ENCODE results near the gene VOPP1. TPM values are rescaled to one million over a fixed set of nuclear protein-coding genes. Genes with fewer than 3 reads are reported as not detected.

The VOPP1 gene
- total and polyA plus RNA-seq, 10 of the 15 experiments (the other 5 are each of a cell fraction or from before 2014, with no cell fraction given): 32.8 to 206 (median 129) TPM

DNA sequence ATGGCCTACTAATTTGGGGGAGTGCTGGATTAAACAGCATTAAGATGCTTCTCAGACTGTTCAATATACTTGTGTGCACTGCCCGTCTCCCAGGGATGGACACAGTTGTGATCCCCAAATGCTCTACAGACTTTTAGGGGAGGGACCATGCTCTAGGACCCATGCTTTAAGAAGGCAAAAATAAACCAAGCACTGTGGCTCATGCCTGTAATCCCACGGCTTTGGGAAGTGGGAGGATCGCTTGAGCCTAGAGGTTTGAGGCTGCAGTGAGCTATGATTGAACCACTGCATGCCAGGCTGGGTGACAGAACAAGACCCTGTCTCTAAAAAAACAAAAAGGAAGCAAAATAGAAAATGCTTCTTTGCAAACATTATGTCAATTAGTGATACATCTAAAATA, 102.6 kb downstream of the VOPP1 start:
- intact Hi-C loops (cut with micrococcal nuclease; ENCODE audit: unreplicated experiment) (no loop called here), in situ Hi-C loops (cut with MboI) (no loop called here)
- RAD21 ChIA-PET (ENCODE audit: unreplicated experiment): no interaction called here
- Histone ChIP-seq H3K36me3 (ENCODE audit: control insufficient read depth in 2 of 2, insufficient read depth in 2 of 2, low read length in 1 of 2) (peaks cover 15 to 27% of the 10 kb centered on the region in 2 experiments), H3K4me2 (ENCODE audit: control insufficient read depth, insufficient read depth) (no peak overlapping the region), H3K4me1 (ENCODE audit: control insufficient read depth, insufficient read depth, low read length) (no peaks in the 10 kb centered on the region), H3K4me3 (no peak overlapping the region), H3K27me3 (replicated peaks in 1 of 2; ENCODE audit: control insufficient read depth in 2 of 2, insufficient read depth in 2 of 2, low read length in 1 of 2) (no peaks in the 10 kb centered on the region), H3K27ac (ENCODE audit: control insufficient read depth, insufficient read depth) (no peak overlapping the region), H3K79me2 (ENCODE audit: control insufficient read depth, insufficient read depth, low read length) (no peaks in the 10 kb centered on the region), H3K9ac (ENCODE audit: control insufficient read depth, insufficient read depth, low read length) (no peak overlapping the region), H2AFZ (ENCODE audit: control insufficient read depth, low read depth, low read length) (no peak overlapping the region), H3K9me3 (replicated peaks; ENCODE audit: control insufficient read depth, insufficient read depth, low read length) (peaks cover 6% of the 10 kb centered on the region), H4K20me1 (ENCODE audit: control insufficient read depth, insufficient read depth) (no peaks in the 10 kb centered on the region)
- CTCF ChIA-PET: interaction anchor here (1.1 kb wide), 1 partner anchor 10 kb away, joined by 5 read pairs; no protein-coding TSS in a partner anchor
- ATAC-seq: no peak
- BruUV-seq (replicated peaks): no TSS peak
- no peak for FAIRE-seq
- SMC1A ChIA-PET (ENCODE audit: uncharacterized antibody, unreplicated experiment): interaction anchor here (1.5 to 3.7 kb wide), 2 partner anchors 10 kb away, joined by 10 to 11 read pairs; no protein-coding TSS in a partner anchor
- no peak for DNase-seq (ENCODE audit: low read depth, low spot score)
- POLR2A ChIA-PET: no interaction called here
- WGBS (ENCODE audit: insufficient coverage, insufficient replicate concordance, low lambda C conversion rate, missing lambda C conversion rate): 81% methylated on average over 3 of the region's 3 CpGs
- TF ChIP-seq PBX3 (IDR thresholded peaks at IDR 0.05; ENCODE audit: insufficient replicate concordance, low read depth, low read length) (no peak), MTA3 (IDR thresholded peaks at IDR 0.05; ENCODE audit: borderline replicate concordance, low read length) (no peak), BCL11A (IDR thresholded peaks at IDR 0.05; ENCODE audit: low read depth, low read length) (no peak), KLF5 (IDR thresholded peaks at IDR 0.05; ENCODE audit: partially characterized antibody) (no peak), EP300 (IDR thresholded peaks at IDR 0.05; ENCODE audit: borderline replicate concordance in 1 of 2, control insufficient read depth in 1 of 2, low read depth in 2 of 2, low read length in 2 of 2) (no peak), NR2C2 (IDR thresholded peaks at IDR 0.05; ENCODE audit: borderline replicate concordance, control insufficient read depth, insufficient read length, low read depth) (no peak), REST (IDR thresholded peaks at IDR 0.05; ENCODE audit: low read depth, low read length) (no peak), ZNF207 (IDR thresholded peaks at IDR 0.05; ENCODE audit: borderline replicate concordance) (no peak), WRNIP1 (IDR thresholded peaks at IDR 0.05; ENCODE audit: borderline replicate concordance, low read depth, low read length) (no peak)
- TF ChIP-seq, protein P1, sequence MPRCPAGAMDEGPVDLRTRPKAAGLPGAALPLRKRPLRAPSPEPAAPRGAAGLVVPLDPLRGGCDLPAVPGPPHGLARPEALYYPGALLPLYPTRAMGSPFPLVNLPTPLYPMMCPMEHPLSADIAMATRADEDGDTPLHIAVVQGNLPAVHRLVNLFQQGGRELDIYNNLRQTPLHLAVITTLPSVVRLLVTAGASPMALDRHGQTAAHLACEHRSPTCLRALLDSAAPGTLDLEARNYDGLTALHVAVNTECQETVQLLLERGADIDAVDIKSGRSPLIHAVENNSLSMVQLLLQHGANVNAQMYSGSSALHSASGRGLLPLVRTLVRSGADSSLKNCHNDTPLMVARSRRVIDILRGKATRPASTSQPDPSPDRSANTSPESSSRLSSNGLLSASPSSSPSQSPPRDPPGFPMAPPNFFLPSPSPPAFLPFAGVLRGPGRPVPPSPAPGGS (IDR thresholded peaks at IDR 0.05; ENCODE audit: borderline replicate concordance, insufficient read depth, low read depth, low read length, poor library complexity, severe bottlenecking): no peak
- TF ChIP-seq, protein P2, sequence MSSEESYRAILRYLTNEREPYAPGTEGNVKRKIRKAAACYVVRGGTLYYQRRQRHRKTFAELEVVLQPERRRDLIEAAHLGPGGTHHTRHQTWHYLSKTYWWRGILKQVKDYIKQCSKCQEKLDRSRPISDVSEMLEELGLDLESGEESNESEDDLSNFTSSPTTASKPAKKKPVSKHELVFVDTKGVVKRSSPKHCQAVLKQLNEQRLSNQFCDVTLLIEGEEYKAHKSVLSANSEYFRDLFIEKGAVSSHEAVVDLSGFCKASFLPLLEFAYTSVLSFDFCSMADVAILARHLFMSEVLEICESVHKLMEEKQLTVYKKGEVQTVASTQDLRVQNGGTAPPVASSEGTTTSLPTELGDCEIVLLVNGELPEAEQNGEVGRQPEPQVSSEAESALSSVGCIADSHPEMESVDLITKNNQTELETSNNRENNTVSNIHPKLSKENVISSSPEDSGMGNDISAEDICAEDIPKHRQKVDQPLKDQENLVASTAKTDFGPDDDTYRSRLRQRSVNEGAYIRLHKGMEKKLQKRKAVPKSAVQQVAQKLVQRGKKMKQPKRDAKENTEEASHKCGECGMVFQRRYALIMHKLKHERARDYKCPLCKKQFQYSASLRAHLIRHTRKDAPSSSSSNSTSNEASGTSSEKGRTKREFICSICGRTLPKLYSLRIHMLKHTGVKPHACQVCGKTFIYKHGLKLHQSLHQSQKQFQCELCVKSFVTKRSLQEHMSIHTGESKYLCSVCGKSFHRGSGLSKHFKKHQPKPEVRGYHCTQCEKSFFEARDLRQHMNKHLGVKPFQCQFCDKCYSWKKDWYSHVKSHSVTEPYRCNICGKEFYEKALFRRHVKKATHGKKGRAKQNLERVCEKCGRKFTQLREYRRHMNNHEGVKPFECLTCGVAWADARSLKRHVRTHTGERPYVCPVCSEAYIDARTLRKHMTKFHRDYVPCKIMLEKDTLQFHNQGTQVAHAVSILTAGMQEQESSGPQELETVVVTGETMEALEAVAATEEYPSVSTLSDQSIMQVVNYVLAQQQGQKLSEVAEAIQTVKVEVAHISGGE (CRISPR knock-in tag; IDR thresholded peaks at IDR 0.05): no peak
- TF ChIP-seq, protein P3, sequence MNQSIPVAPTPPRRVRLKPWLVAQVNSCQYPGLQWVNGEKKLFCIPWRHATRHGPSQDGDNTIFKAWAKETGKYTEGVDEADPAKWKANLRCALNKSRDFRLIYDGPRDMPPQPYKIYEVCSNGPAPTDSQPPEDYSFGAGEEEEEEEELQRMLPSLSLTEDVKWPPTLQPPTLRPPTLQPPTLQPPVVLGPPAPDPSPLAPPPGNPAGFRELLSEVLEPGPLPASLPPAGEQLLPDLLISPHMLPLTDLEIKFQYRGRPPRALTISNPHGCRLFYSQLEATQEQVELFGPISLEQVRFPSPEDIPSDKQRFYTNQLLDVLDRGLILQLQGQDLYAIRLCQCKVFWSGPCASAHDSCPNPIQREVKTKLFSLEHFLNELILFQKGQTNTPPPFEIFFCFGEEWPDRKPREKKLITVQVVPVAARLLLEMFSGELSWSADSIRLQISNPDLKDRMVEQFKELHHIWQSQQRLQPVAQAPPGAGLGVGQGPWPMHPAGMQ (IDR thresholded peaks at IDR 0.05; ENCODE audit: borderline replicate concordance): no peak
